Embryonic facial prominence (tissue), 1 donor: ENCODE data around the gene DIAPH3.

ENCODE experiments used
- DNase-seq: peaks from one replicate; pipeline ENCODE4 v3.0.0-alpha.2; 2016; ENCODE audit errors: extremely low spot score

The DIAPH3 gene

GRCh38 chr13:59635589-59635988 is 528.1 kb downstream of the DIAPH3 start:
- DNase-seq, result no peak

- DNase-seq, result no peak
Measured at GRCh38 chr13:59633290-59633689, 530.4 kb downstream of the DIAPH3 start.

DNA sequence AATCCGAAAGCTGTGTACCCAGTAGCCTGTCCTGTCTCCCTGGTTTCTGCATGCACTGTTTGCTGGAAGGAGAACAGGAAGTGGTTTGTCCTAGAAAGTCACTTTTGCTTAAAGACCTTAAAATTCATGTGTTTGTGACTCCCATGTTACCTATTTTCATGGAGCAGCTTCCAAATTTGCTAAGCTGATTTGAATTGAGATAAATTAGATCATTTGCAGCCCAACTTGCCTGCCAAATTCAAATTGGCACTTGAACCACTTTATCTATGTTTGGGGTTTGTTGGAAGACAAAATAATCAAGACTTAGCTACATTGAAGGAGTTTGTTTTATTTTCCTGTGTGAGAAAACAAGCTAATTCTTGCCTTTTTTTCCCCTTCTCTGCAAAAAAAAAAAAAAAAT is 532.5 kb downstream of the DIAPH3 start:
- DNase-seq, result no peak

DNA sequence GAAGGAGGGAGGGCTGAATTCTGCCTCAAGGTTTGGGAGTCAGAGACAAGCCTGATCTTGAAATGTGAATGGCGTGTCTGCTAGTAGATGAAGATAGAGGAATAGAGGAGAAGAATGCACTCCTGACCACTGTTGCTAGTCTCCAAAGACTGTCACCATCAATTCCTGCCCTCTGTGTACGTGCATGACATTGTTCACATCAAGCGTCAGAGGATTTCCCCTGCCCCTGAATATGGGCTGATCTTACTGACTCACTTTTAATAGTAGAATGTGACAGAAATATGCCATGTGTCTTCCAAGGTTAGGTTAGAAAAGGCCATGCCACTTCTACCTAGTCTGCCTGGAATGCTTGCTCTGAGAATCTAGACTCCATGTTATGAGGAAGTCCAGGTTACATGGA is 538.6 kb downstream of the DIAPH3 start:
- no peak for DNase-seq

DNA sequence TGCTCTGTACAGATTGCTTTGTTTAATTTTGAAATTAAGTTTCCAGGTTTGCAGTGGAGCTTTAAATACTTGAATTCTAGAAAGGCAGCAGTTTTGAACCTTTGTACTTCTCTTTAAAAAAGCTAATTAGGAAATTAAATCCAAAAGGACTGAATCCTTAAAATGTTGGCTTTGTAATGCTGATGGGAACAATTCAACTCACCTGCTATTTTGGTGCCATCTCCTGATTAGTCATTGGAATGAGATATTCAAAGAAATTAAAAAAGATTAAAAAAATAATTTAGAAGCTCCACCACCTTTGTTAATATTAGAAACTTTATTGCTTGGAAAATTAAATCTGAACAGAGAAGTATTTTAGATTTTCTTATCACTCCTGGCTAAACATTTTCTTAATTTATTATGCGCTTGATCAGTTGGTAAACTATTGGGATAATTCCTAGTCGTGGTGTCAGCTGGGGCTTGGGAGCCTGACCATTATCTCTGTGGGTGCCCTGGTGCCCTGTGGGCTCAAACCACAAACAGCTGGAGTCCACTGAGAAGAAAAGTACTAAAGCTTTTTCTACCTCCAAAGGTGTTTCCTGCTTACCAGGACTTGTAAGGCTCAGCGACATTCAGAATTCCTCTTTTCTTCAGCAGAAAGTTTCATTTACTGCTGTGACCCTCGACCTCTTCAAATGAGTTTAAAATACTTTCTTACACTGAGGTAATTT is 540.4 kb downstream of the DIAPH3 start:
- no peak for DNase-seq

DNA sequence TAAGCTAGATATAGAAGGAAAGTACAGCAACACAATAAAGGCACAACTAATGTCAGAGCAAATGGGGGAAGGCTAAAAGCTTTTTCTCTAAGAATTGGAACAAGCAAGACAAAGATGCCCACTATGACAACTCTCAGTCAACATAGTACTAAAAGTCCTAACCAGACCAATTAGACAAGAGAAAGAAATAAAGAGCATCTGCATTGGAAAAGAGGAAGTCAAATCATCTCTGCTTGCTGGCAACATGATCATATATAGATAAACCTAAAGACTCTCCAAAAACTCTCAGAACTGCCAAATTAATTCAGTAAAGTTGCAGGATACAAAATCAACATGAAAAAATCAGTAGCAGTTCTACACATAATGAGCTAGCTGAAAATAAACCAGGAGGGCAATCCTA is 542.0 kb downstream of the DIAPH3 start:
- DNase-seq, result no peak
